Measurements from ENCODE around the gene SPATA12.

SPATA12 gene

GRCh38 chr3:57064572-57064971 is 4.1 kb downstream of the SPATA12 start:
- no peak for TF ChIP-seq REST (IDR thresholded peaks at IDR 0.05; ENCODE audit: low read depth)
- no peak for TF ChIP-seq TAF1 (IDR thresholded peaks at IDR 0.05; ENCODE audit: low read depth)
- no peak for TF ChIP-seq NFIC (IDR thresholded peaks at IDR 0.05)
- no peak for TF ChIP-seq EP300 (IDR thresholded peaks at IDR 0.05; ENCODE audit: borderline replicate concordance)
- TF ChIP-seq CEBPB (IDR thresholded peaks at IDR 0.05) = no peak
- TF ChIP-seq FOXM1 (IDR thresholded peaks at IDR 0.05; ENCODE audit: borderline replicate concordance, low read depth) = no peak
- TF ChIP-seq ZBTB7A (IDR thresholded peaks at IDR 0.05; ENCODE audit: low read depth) = no peak
- TF ChIP-seq TEAD4 (IDR thresholded peaks at IDR 0.05) = no peak
- no peak for TF ChIP-seq RAD21 (IDR thresholded peaks at IDR 0.05; ENCODE audit: low read depth)
- TF ChIP-seq, protein P1, sequence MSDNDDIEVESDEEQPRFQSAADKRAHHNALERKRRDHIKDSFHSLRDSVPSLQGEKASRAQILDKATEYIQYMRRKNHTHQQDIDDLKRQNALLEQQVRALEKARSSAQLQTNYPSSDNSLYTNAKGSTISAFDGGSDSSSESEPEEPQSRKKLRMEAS (IDR thresholded peaks at IDR 0.05) = no peak
- TF ChIP-seq CREB1 (IDR thresholded peaks at IDR 0.05; ENCODE audit: low read depth) = no peak
- TF ChIP-seq YY1 (IDR thresholded peaks at IDR 0.05; ENCODE audit: low read depth) = no peak
- TF ChIP-seq EGR1 (IDR thresholded peaks at IDR 0.05) = no peak

DNA sequence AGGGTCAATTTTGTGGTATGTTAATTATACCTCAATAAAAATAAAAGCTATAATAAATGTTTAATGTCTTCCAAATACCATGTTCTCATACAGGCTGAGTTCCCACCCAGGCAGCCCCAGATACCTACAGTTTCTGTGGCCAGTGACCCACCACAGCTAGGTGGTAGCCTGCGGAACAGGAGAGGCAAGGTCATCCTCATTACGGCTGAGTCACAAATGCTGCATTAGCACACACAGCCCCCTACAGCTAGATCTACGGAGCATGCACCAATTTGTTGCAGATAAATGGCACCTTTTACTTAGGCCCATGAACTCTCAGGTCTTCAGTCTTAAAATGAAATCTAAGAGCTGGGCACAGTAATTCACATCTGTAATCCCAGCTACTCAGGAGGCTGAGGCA is 5.1 kb downstream of the SPATA12 start:
- TF ChIP-seq RAD21 (IDR thresholded peaks at IDR 0.05; ENCODE audit: low read depth) (no peak), TAF1 (IDR thresholded peaks at IDR 0.05; ENCODE audit: low read depth) (no peak), CREB1 (IDR thresholded peaks at IDR 0.05; ENCODE audit: low read depth) (no peak), REST (IDR thresholded peaks at IDR 0.05; ENCODE audit: low read depth) (no peak), EGR1 (IDR thresholded peaks at IDR 0.05) (no peak), NFIC (IDR thresholded peaks at IDR 0.05) (no peak), TEAD4 (IDR thresholded peaks at IDR 0.05) (no peak), ZBTB7A (IDR thresholded peaks at IDR 0.05; ENCODE audit: low read depth) (no peak)
- TF ChIP-seq, protein P2, sequence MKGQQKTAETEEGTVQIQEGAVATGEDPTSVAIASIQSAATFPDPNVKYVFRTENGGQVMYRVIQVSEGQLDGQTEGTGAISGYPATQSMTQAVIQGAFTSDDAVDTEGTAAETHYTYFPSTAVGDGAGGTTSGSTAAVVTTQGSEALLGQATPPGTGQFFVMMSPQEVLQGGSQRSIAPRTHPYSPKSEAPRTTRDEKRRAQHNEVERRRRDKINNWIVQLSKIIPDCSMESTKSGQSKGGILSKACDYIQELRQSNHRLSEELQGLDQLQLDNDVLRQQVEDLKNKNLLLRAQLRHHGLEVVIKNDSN (IDR thresholded peaks at IDR 0.05) = no peak
- TF ChIP-seq, protein P1 (IDR thresholded peaks at IDR 0.05) = no peak

GRCh38 chr3:57066471-57066870 is 6.0 kb downstream of the SPATA12 start:
- TF ChIP-seq NFIC (IDR thresholded peaks at IDR 0.05) (no peak), RAD21 (IDR thresholded peaks at IDR 0.05; ENCODE audit: low read depth) (no peak), ZBTB7A (IDR thresholded peaks at IDR 0.05; ENCODE audit: low read depth) (no peak), TAF1 (IDR thresholded peaks at IDR 0.05; ENCODE audit: low read depth) (no peak), FOXM1 (IDR thresholded peaks at IDR 0.05; ENCODE audit: borderline replicate concordance, low read depth) (no peak), REST (IDR thresholded peaks at IDR 0.05; ENCODE audit: low read depth) (no peak), YY1 (IDR thresholded peaks at IDR 0.05; ENCODE audit: low read depth) (no peak), CEBPB (IDR thresholded peaks at IDR 0.05) (no peak), TEAD4 (IDR thresholded peaks at IDR 0.05) (no peak), EGR1 (IDR thresholded peaks at IDR 0.05) (no peak), EP300 (IDR thresholded peaks at IDR 0.05; ENCODE audit: borderline replicate concordance) (no peak), TCF12 (IDR thresholded peaks at IDR 0.05; ENCODE audit: low read depth) (no peak), CREB1 (IDR thresholded peaks at IDR 0.05; ENCODE audit: low read depth) (no peak)
- TF ChIP-seq, protein P1 (IDR thresholded peaks at IDR 0.05) = no peak
- TF ChIP-seq, protein P2 (IDR thresholded peaks at IDR 0.05) = no peak

DNA sequence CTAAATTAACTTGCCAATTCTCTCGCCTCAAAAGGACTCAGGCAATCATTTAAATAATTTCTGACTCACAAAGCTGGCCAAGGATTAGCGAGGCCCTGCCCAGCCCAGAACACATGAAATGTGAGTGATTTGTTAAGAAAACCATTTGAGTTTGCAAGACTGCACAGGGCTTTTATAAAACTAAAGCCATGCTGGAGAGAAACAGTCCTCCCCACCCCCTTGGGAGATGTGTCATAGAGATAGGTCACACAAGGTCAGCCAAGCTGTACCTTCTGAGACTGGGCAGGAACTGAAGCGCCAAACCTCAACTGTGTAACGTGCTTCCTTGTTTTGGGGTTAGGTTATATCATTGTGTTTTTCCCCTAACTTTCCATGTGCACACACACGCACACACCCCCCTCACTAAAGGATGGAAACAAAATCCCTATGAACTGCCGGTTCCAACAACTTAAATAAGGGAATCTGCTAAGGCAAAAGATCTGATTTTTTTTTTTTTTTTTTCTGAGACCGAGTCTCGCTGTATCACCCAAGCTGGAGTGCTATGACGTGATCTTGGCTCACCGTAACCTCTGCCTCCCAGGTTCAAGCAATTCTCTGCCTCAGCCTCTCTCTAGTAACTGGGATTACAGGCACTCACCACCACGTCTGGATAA is 8.1 kb downstream of the SPATA12 start:
- TF ChIP-seq TAF1 (IDR thresholded peaks at IDR 0.05; ENCODE audit: low read depth) (no peak), TCF12 (IDR thresholded peaks at IDR 0.05; ENCODE audit: low read depth) (peak; percentile 40), FOXM1 (IDR thresholded peaks at IDR 0.05; ENCODE audit: borderline replicate concordance, low read depth) (no peak; the same call in 1 of the 2 replicates), TEAD4 (IDR thresholded peaks at IDR 0.05) (peak; percentile 34; the same call in 1 of the 2 replicates), CEBPB (IDR thresholded peaks at IDR 0.05) (no peak), ZBTB7A (IDR thresholded peaks at IDR 0.05; ENCODE audit: low read depth) (no peak), YY1 (IDR thresholded peaks at IDR 0.05; ENCODE audit: low read depth) (no peak), REST (IDR thresholded peaks at IDR 0.05; ENCODE audit: low read depth) (no peak), EP300 (IDR thresholded peaks at IDR 0.05; ENCODE audit: borderline replicate concordance) (peak; percentile 49; the same call in 1 of the 2 replicates), NFIC (IDR thresholded peaks at IDR 0.05) (0 out of 2 replicates have a peak, but pooled peaks have one; percentile 15), RAD21 (IDR thresholded peaks at IDR 0.05; ENCODE audit: low read depth) (no peak), EGR1 (IDR thresholded peaks at IDR 0.05) (no peak)
- TF ChIP-seq, protein P2 (IDR thresholded peaks at IDR 0.05) = no peak
- TF ChIP-seq, protein P1 (IDR thresholded peaks at IDR 0.05) = no peak

All from Ishikawa (cell line).